ENCODE results near the gene CALML4.
A peak's percentile ranks its signal among the peaks of the same experiment; 100 is the strongest.
"Not testable (repeated sequence)": the region's sequence is repeated elsewhere in the genome, so short reads cannot be mapped to it uniquely, and the experiment has no call there.

The CALML4 gene

GRCh38 chr15:68227643-68228142, 22.6 kb upstream of the CALML4 start:
- no peak for DNase-seq
- no CpG with 5 or more reads among the region's 9 CpGs for WGBS (ENCODE audit: extremely low coverage, insufficient coverage, low lambda C conversion rate)

GRCh38 chr15:68225442-68225841, 20.3 kb upstream of the CALML4 start:
- not testable (repeated sequence) for H4K5ac ChIP-seq (ENCODE audit: low read length); H3K9ac ChIP-seq (ENCODE audit: low read length); H3K4me1 ChIP-seq (ENCODE audit: control insufficient read depth, low read depth, low read length); H3K36me3 ChIP-seq (ENCODE audit: control insufficient read depth, insufficient read depth, low read length); H4K8ac ChIP-seq (ENCODE audit: low read depth, low read length); H3K27ac ChIP-seq (ENCODE audit: low read depth, low read length); H2AK5ac ChIP-seq (ENCODE audit: low read length); H3K4me3 ChIP-seq (ENCODE audit: low read length); H2BK120ac ChIP-seq (ENCODE audit: low read depth, low read length); H3K56ac ChIP-seq (ENCODE audit: low read length); H2BK15ac ChIP-seq (replicated peaks; ENCODE audit: low read depth); H3K27me3 ChIP-seq (ENCODE audit: insufficient read depth, low read length, poor library complexity); H3K4me2 ChIP-seq (ENCODE audit: low read length); DNase-seq; H2BK5ac ChIP-seq (ENCODE audit: low read length); H3K4ac ChIP-seq (ENCODE audit: low read depth, low read length); H3K18ac ChIP-seq (ENCODE audit: low read length); H3K23ac ChIP-seq (ENCODE audit: low read length)
- Histone ChIP-seq H3K79me1 (ENCODE audit: low read length) (peaks cover 25% of the 10 kb centered on the region), H3K79me2 (ENCODE audit: control insufficient read depth, insufficient read depth, low read length) (peaks cover 45% of the 10 kb centered on the region)
- no CpG with 5 or more reads among the region's 4 CpGs for WGBS (ENCODE audit: extremely low coverage, insufficient coverage, low lambda C conversion rate)

More at GRCh38 chr15:68227643-68228142, 22.6 kb upstream of the CALML4 start:
- no peaks in the 10 kb centered on the region for H3K27me3 ChIP-seq (ENCODE audit: insufficient read depth, low read length, poor library complexity)
- peak overlapping the region; percentile 87 for H3K9ac ChIP-seq (ENCODE audit: low read length)
- no peak overlapping the region for H3K18ac ChIP-seq (ENCODE audit: low read length)
- H2BK5ac ChIP-seq (ENCODE audit: low read length): no peak overlapping the region
- peak overlapping the region; percentile 94 for H3K56ac ChIP-seq (ENCODE audit: low read length)
- no peak overlapping the region for H3K23ac ChIP-seq (ENCODE audit: low read length)
- peak overlapping the region; percentile 90 for H3K4me2 ChIP-seq (ENCODE audit: low read length)
- H3K4me3 ChIP-seq (ENCODE audit: low read length): no peak overlapping the region
- H3K27ac ChIP-seq (ENCODE audit: low read depth, low read length): no peak overlapping the region
- H3K4ac ChIP-seq (ENCODE audit: low read depth, low read length): no peak overlapping the region
- H2BK120ac ChIP-seq (ENCODE audit: low read depth, low read length): no peak overlapping the region
- H4K5ac ChIP-seq (ENCODE audit: low read length): no peak overlapping the region
- no peak overlapping the region for H2BK15ac ChIP-seq (replicated peaks; ENCODE audit: low read depth)
- no peak overlapping the region for H4K8ac ChIP-seq (ENCODE audit: low read depth, low read length)
- no peak overlapping the region for H2AK5ac ChIP-seq (ENCODE audit: low read length)
- H3K79me2 ChIP-seq (ENCODE audit: control insufficient read depth, insufficient read depth, low read length): peaks cover 42% of the 10 kb centered on the region
- no peaks in the 10 kb centered on the region for H3K36me3 ChIP-seq (ENCODE audit: control insufficient read depth, insufficient read depth, low read length)
- H3K79me1 ChIP-seq (ENCODE audit: low read length): peaks cover 23% of the 10 kb centered on the region
- H3K4me1 ChIP-seq (ENCODE audit: control insufficient read depth, low read depth, low read length): peaks cover 6% of the 10 kb centered on the region

- Histone ChIP-seq H3K79me1 (ENCODE audit: low read length) (peaks cover 30% of the 10 kb centered on the region), H3K4me3 (ENCODE audit: low read length) (no peak overlapping the region), H3K4me1 (ENCODE audit: control insufficient read depth, low read depth, low read length) (peaks cover 6% of the 10 kb centered on the region), H3K18ac (ENCODE audit: low read length) (no peak overlapping the region), H3K9ac (ENCODE audit: low read length) (no peak overlapping the region), H3K4ac (ENCODE audit: low read depth, low read length) (no peak overlapping the region), H3K23ac (ENCODE audit: low read length) (no peak overlapping the region), H3K36me3 (ENCODE audit: control insufficient read depth, insufficient read depth, low read length) (no peaks in the 10 kb centered on the region), H3K56ac (ENCODE audit: low read length) (no peak overlapping the region), H2BK5ac (ENCODE audit: low read length) (no peak overlapping the region), H2BK15ac (replicated peaks; ENCODE audit: low read depth) (no peak overlapping the region), H2AK5ac (ENCODE audit: low read length) (no peak overlapping the region), H2BK120ac (ENCODE audit: low read depth, low read length) (no peak overlapping the region), H3K27me3 (ENCODE audit: insufficient read depth, low read length, poor library complexity) (no peaks in the 10 kb centered on the region), H4K5ac (ENCODE audit: low read length) (no peak overlapping the region), H3K4me2 (ENCODE audit: low read length) (no peak overlapping the region), H4K8ac (ENCODE audit: low read depth, low read length) (no peak overlapping the region), H3K27ac (ENCODE audit: low read depth, low read length) (no peak overlapping the region), H3K79me2 (ENCODE audit: control insufficient read depth, insufficient read depth, low read length) (peaks cover 47% of the 10 kb centered on the region)
- DNase-seq: no peak
- WGBS (ENCODE audit: extremely low coverage, insufficient coverage, low lambda C conversion rate): no CpG with 5 or more reads among the region's 3 CpGs
These were observed 19.6 kb upstream of the CALML4 start for GRCh38 chr15:68224546-68225250.

- Histone ChIP-seq H2BK120ac (ENCODE audit: low read depth, low read length) (no peak overlapping the region), H2BK15ac (replicated peaks; ENCODE audit: low read depth) (no peak overlapping the region), H3K56ac (ENCODE audit: low read length) (no peak overlapping the region), H3K36me3 (ENCODE audit: control insufficient read depth, insufficient read depth, low read length) (no peaks in the 10 kb centered on the region), H3K4me2 (ENCODE audit: low read length) (no peak overlapping the region), H3K4me3 (ENCODE audit: low read length) (no peak overlapping the region), H3K27me3 (ENCODE audit: insufficient read depth, low read length, poor library complexity) (no peaks in the 10 kb centered on the region), H3K79me2 (ENCODE audit: control insufficient read depth, insufficient read depth, low read length) (peaks cover 48% of the 10 kb centered on the region), H4K5ac (ENCODE audit: low read length) (no peak overlapping the region), H2BK5ac (ENCODE audit: low read length) (no peak overlapping the region), H2AK5ac (ENCODE audit: low read length) (no peak overlapping the region), H3K79me1 (ENCODE audit: low read length) (peaks cover 33% of the 10 kb centered on the region), H3K23ac (ENCODE audit: low read length) (no peak overlapping the region), H4K8ac (ENCODE audit: low read depth, low read length) (no peak overlapping the region), H3K27ac (ENCODE audit: low read depth, low read length) (no peak overlapping the region), H3K4ac (ENCODE audit: low read depth, low read length) (no peak overlapping the region), H3K9ac (ENCODE audit: low read length) (no peak overlapping the region), H3K4me1 (ENCODE audit: control insufficient read depth, low read depth, low read length) (peaks cover 6% of the 10 kb centered on the region), H3K18ac (ENCODE audit: low read length) (no peak overlapping the region)
- no CpG with 5 or more reads among the region's 3 CpGs for WGBS (ENCODE audit: extremely low coverage, insufficient coverage, low lambda C conversion rate)
- no peak for DNase-seq
These were observed 19.0 kb upstream of the CALML4 start for GRCh38 chr15:68224108-68224507.

- Histone ChIP-seq H3K36me3 (ENCODE audit: control insufficient read depth, insufficient read depth, low read length) (no peaks in the 10 kb centered on the region), H2BK15ac (replicated peaks; ENCODE audit: low read depth) (no peak overlapping the region), H4K8ac (ENCODE audit: low read depth, low read length) (no peak overlapping the region), H3K56ac (ENCODE audit: low read length) (no peak overlapping the region), H3K9ac (ENCODE audit: low read length) (no peak overlapping the region), H2AK5ac (ENCODE audit: low read length) (no peak overlapping the region), H3K4ac (ENCODE audit: low read depth, low read length) (no peak overlapping the region), H4K5ac (ENCODE audit: low read length) (no peak overlapping the region), H3K18ac (ENCODE audit: low read length) (no peak overlapping the region), H3K4me2 (ENCODE audit: low read length) (no peak overlapping the region), H2BK120ac (ENCODE audit: low read depth, low read length) (no peak overlapping the region), H3K4me3 (ENCODE audit: low read length) (no peak overlapping the region), H3K79me2 (ENCODE audit: control insufficient read depth, insufficient read depth, low read length) (peaks cover 46% of the 10 kb centered on the region), H3K27me3 (ENCODE audit: insufficient read depth, low read length, poor library complexity) (no peaks in the 10 kb centered on the region), H3K79me1 (ENCODE audit: low read length) (peaks cover 36% of the 10 kb centered on the region), H3K23ac (ENCODE audit: low read length) (no peak overlapping the region), H3K4me1 (ENCODE audit: control insufficient read depth, low read depth, low read length) (peaks cover 5% of the 10 kb centered on the region), H2BK5ac (ENCODE audit: low read length) (no peak overlapping the region), H3K27ac (ENCODE audit: low read depth, low read length) (no peak overlapping the region)
- no CpG with 5 or more reads among the region's 6 CpGs for whole genome bisulfite sequencing (ENCODE audit: extremely low coverage, insufficient coverage, low lambda C conversion rate)
- no peak for DNase-seq
These were observed 18.0 kb upstream of the CALML4 start for GRCh38 chr15:68223171-68223570.

- Histone ChIP-seq H3K79me1 (ENCODE audit: low read length) (peaks cover 28% of the 10 kb centered on the region), H3K79me2 (ENCODE audit: control insufficient read depth, insufficient read depth, low read length) (peaks cover 41% of the 10 kb centered on the region)
- not testable (repeated sequence) for DNase-seq; H3K4me3 ChIP-seq (ENCODE audit: low read length); H2AK5ac ChIP-seq (ENCODE audit: low read length); H3K4me1 ChIP-seq (ENCODE audit: control insufficient read depth, low read depth, low read length); H2BK120ac ChIP-seq (ENCODE audit: low read depth, low read length); H3K4ac ChIP-seq (ENCODE audit: low read depth, low read length); H3K23ac ChIP-seq (ENCODE audit: low read length); H3K56ac ChIP-seq (ENCODE audit: low read length); H3K27ac ChIP-seq (ENCODE audit: low read depth, low read length); H3K9ac ChIP-seq (ENCODE audit: low read length); H4K5ac ChIP-seq (ENCODE audit: low read length); H2BK5ac ChIP-seq (ENCODE audit: low read length); H3K18ac ChIP-seq (ENCODE audit: low read length); H4K8ac ChIP-seq (ENCODE audit: low read depth, low read length); H3K27me3 ChIP-seq (ENCODE audit: insufficient read depth, low read length, poor library complexity); H3K36me3 ChIP-seq (ENCODE audit: control insufficient read depth, insufficient read depth, low read length); H2BK15ac ChIP-seq (replicated peaks; ENCODE audit: low read depth); H3K4me2 ChIP-seq (ENCODE audit: low read length)
- WGBS (ENCODE audit: extremely low coverage, insufficient coverage, low lambda C conversion rate): no CpG with 5 or more reads among the region's 18 CpGs
These were observed 17.3 kb upstream of the CALML4 start for GRCh38 chr15:68222432-68222743.

Measured in mesendoderm (in vitro differentiated cells).